HG03571 (cell line): ENCODE data around the gene CREB3L4.

Experiments used
- ATAC-seq: cut with Tn5 transposase; IDR thresholded peaks from one replicate; pipeline ENCODE4 v1.9.1; 2021; ENCODE audit not compliant: unreplicated experiment

CREB3L4 gene

GRCh38 chr1:153936011-153936802 lies 31.5 kb upstream of the CREB3L4 start:
- no peak for ATAC-seq

GRCh38 chr1:153937331-153937730 lies 30.4 kb upstream of the CREB3L4 start:
- no peak for ATAC-seq

GRCh38 chr1:153938996-153939395 lies 28.7 kb upstream of the CREB3L4 start:
- no peak for ATAC-seq

GRCh38 chr1:153939476-153939875 lies 28.2 kb upstream of the CREB3L4 start:
- ATAC-seq = no peak

- ATAC-seq = no peak
These were observed 26.9 kb upstream of the CREB3L4 start for GRCh38 chr1:153940756-153941155.

- no peak for ATAC-seq
These were observed 25.6 kb upstream of the CREB3L4 start for GRCh38 chr1:153941826-153942725.

- ATAC-seq = no peak
These were observed 24.7 kb upstream of the CREB3L4 start for GRCh38 chr1:153942766-153943549.

GRCh38 chr1:153944005-153944826 lies 23.5 kb upstream of the CREB3L4 start:
- ATAC-seq = no peak

GRCh38 chr1:153944827-153945117 lies 22.9 kb upstream of the CREB3L4 start:
- ATAC-seq = no peak

- ATAC-seq = peak; percentile 5
These were observed 22.4 kb upstream of the CREB3L4 start for GRCh38 chr1:153945131-153945794.

- ATAC-seq = peak; percentile 63
These were observed 21.7 kb upstream of the CREB3L4 start for GRCh38 chr1:153945795-153946621.

GRCh38 chr1:153946622-153947241 lies 21.0 kb upstream of the CREB3L4 start, which contains the start of gene DENND4B:
Gene DENND4B (minus strand): TSS chr1:153946718. CDS start chr1:153944374, 2,344 bp downstream.
- ATAC-seq = peak; percentile 54

GRCh38 chr1:153951183-153951582 lies 16.5 kb upstream of the CREB3L4 start:
- no peak for ATAC-seq

- ATAC-seq = no peak
These were observed 15.9 kb upstream of the CREB3L4 start for GRCh38 chr1:153951801-153952200.

- no peak for ATAC-seq
These were observed 13.8 kb upstream of the CREB3L4 start for GRCh38 chr1:153953859-153954365.

GRCh38 chr1:153954826-153955225 lies 12.9 kb upstream of the CREB3L4 start:
- ATAC-seq = no peak

- ATAC-seq = no peak
These were observed 10.5 kb upstream of the CREB3L4 start for GRCh38 chr1:153956997-153957715.

GRCh38 chr1:153957744-153958110 lies 10.0 kb upstream of the CREB3L4 start:
- peak; percentile 25 for ATAC-seq
